Mesothelial cell of epicardium (in vitro differentiated cells): Measurements from ENCODE around the gene CHST11. TPM values are rescaled to one million over a fixed set of nuclear protein-coding genes. Genes with fewer than 3 reads are reported as not detected.

ENCODE experiments used
- DNase-seq, 2 experiments: peaks; one replicate each; pipeline ENCODE4 v3.0.0; 2021; ENCODE audit warnings: low spot score in 2 of 2; ENCODE audit not compliant: unreplicated experiment in 2 of 2
- H3K27ac Mint-ChIP-seq: 2 replicates; pipeline ENCODE4 v1.8.0; 2021; ENCODE audit warnings: mixed read lengths
- H3K27me3 Mint-ChIP-seq: 2 replicates; pipeline ENCODE4 v1.8.0; 2021; ENCODE audit warnings: low read depth, mixed read lengths
- H3K36me3 Mint-ChIP-seq: 2 replicates; pipeline ENCODE4 v1.8.0; 2021; ENCODE audit warnings: mixed read lengths
- H3K4me1 Mint-ChIP-seq: 2 replicates; pipeline ENCODE4 v1.8.0; 2021; ENCODE audit warnings: mixed read lengths
- H3K4me3 Mint-ChIP-seq: 2 replicates; pipeline ENCODE4 v1.8.0; 2021; ENCODE audit warnings: mild to moderate bottlenecking, moderate library complexity, mixed read lengths
- H3K9me3 Mint-ChIP-seq: 2 replicates; pipeline ENCODE4 v1.8.0; 2021; ENCODE audit warnings: mixed read lengths
- total RNA-seq: library from RNA; stranded (reverse); gene quantifications from 3 replicates; pipeline ENCODE4 v1.2.1, GENCODE V29; 2021
- TF ChIP-seq, protein P1 (sequence below): fragments of 200-600 bp; sonication (generic); IDR thresholded peaks from one replicate; pipeline ENCODE4 v1.5.0; 2021; ENCODE audit warnings: antibody characterized with exemption; ENCODE audit not compliant: unreplicated experiment

Gene CHST11
- total RNA-seq, 1 donor from 2014 or later = 15.0 TPM

DNA sequence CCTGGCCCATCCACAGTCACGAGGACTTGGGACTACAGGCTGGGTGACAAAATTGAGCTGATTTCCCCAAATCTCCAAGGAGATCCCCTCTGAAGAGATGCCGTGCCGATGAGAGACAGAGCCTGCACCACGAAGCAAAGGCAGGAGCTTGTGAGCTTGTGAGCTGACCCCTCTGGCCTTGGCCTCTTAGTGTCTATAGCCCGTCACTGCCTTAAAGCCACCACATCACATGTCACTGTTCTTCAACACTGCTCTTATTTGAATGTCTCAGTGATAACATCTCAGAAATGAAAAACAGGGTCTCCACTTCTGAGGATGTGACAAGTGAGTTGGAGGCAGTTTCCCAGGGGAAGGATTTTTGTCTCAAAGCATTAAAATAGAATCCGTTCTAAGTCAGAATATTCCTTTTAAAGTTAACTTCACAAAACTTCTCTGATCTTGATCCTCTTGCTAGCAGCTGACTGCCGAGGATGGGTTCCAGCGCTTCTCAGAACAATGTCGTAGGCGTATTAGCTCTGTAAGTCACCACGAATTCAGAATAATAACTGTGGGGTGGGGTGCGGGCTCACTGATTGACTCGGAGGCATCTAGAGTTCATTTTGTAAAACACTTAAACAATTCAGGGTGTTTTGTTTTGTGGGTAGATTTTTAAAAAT is 37.5 kb downstream of the CHST11 start:
- Mint-ChIP-seq H3K27ac (peak overlapping the region; percentile 4), H3K36me3 (no peaks in the 10 kb centered on the region), H3K4me3 (no peak overlapping the region), H3K27me3 (no peaks in the 10 kb centered on the region), H3K4me1 (peaks cover 26% of the 10 kb centered on the region), H3K9me3 (no peaks in the 10 kb centered on the region)
- TF ChIP-seq, protein P1, sequence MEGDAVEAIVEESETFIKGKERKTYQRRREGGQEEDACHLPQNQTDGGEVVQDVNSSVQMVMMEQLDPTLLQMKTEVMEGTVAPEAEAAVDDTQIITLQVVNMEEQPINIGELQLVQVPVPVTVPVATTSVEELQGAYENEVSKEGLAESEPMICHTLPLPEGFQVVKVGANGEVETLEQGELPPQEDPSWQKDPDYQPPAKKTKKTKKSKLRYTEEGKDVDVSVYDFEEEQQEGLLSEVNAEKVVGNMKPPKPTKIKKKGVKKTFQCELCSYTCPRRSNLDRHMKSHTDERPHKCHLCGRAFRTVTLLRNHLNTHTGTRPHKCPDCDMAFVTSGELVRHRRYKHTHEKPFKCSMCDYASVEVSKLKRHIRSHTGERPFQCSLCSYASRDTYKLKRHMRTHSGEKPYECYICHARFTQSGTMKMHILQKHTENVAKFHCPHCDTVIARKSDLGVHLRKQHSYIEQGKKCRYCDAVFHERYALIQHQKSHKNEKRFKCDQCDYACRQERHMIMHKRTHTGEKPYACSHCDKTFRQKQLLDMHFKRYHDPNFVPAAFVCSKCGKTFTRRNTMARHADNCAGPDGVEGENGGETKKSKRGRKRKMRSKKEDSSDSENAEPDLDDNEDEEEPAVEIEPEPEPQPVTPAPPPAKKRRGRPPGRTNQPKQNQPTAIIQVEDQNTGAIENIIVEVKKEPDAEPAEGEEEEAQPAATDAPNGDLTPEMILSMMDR = no peak
- DNase-seq = no peak

DNA sequence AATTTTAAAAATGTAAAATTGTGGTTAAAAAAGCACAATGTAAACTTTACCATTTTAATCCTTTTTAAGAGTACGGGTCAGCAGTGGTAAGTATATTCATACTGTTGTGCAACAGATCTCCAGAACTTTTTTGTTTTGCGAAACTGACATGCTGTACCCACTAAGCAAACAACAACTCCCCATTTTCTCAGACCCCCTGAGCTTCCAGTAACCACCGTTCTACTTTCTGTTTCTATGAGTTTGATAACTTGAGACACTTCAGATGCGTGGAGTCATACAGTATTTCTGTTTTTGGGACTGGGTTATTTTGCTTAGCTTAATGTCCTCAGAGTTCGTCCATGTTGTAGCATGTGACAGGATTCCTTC is 38.0 kb downstream of the CHST11 start:
- Mint-ChIP-seq H3K4me3 (no peak overlapping the region), H3K9me3 (no peaks in the 10 kb centered on the region), H3K27ac (peak overlapping the region; percentile 10), H3K4me1 (peaks cover 32% of the 10 kb centered on the region), H3K27me3 (no peaks in the 10 kb centered on the region), H3K36me3 (no peaks in the 10 kb centered on the region)
- TF ChIP-seq, protein P1 = no peak
- no peak for DNase-seq

DNA sequence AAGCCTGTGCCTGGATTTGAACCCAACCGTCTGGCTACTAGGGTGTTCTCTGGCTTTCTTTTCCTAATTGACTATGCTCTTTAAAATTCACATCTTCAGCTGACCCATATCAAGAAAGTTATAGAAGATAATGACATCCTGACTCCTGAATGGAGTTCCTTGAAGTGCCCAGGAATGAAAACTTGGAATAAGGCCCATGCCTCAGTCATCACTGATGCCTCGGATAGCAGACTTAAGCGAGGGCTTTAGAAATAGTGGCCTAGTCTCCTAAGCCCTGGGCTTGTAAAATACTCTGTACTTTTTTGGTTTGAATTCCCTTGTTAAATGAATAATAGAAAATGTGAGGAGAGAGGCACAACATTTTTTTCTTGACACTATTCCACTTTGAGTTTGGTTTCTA is 39.0 kb downstream of the CHST11 start:
- Mint-ChIP-seq H3K9me3 (no peaks in the 10 kb centered on the region), H3K27me3 (no peaks in the 10 kb centered on the region), H3K4me3 (no peak overlapping the region), H3K4me1 (peaks cover 42% of the 10 kb centered on the region), H3K27ac (no peak overlapping the region), H3K36me3 (no peaks in the 10 kb centered on the region)
- TF ChIP-seq, protein P1 = no peak
- no peak for DNase-seq

DNA sequence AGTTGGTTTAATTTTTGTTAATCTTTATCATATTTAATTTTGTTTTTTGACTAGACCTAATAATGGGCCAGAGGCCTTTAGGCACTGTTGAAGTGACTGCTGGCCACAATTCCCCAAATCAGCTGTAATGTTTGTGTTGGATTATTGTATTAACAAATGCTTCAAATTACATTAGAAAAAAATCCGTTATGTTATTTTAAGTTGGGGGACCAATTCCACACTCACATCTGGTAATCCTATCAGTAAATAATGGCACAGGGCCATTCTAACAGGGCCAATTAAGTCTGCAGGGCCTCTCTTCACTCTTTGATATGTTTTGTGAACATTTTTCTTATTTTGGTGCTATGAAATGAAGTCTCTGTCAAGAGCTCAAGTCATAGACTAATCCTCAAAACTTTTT is 39.6 kb downstream of the CHST11 start:
- H3K9me3 Mint-ChIP-seq = no peaks in the 10 kb centered on the region
- DNase-seq = no peak
- H3K27ac Mint-ChIP-seq = no peak overlapping the region
- H3K27me3 Mint-ChIP-seq = no peaks in the 10 kb centered on the region
- H3K4me1 Mint-ChIP-seq = peaks cover 42% of the 10 kb centered on the region
- H3K36me3 Mint-ChIP-seq = no peaks in the 10 kb centered on the region
- TF ChIP-seq, protein P1 = no peak
- no peak overlapping the region for H3K4me3 Mint-ChIP-seq

DNA sequence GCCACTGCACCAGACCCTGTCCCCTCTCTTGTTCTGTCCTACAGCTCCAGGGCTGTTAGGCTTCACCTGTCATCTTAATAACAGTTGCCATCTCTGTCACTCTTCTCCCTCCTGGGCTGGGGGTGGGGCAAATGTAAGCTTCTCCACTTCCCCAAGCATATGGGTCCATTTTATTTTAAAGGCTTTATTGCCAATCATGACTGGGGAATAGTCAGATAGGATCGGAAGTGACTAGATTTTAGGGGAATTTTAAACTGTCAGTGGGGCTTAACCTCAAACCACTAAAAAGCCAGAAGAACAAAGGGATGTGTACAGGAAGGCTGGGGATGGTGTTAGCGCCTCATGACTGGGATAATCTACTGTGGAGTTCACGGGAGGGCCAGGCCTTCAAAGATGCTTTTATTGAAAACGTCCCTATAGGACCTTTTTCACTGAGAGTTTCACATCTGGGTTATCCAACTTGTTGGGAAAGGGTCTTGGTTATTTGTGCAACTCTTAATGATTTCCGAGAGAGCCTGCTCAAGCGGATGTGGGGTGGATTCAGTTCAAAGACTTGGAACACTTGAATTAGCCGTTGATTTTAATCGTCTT is 41.6 kb downstream of the CHST11 start:
- peak overlapping the region; percentile 70 for H3K27ac Mint-ChIP-seq
- TF ChIP-seq, protein P1 = no peak
- no peaks in the 10 kb centered on the region for H3K36me3 Mint-ChIP-seq
- H3K4me1 Mint-ChIP-seq = peaks cover 42% of the 10 kb centered on the region
- no peaks in the 10 kb centered on the region for H3K9me3 Mint-ChIP-seq
- no peak overlapping the region for H3K4me3 Mint-ChIP-seq
- no peak for DNase-seq
- no peaks in the 10 kb centered on the region for H3K27me3 Mint-ChIP-seq
